Neural cell (in vitro differentiated cells): ENCODE results near the gene GAS2L3.

Experiments used
- CTCF ChIP-seq: fragments of 450-650 bp; IDR thresholded peaks from 2 replicates; pipeline ENCODE4 v1.5.1; 2014; ENCODE audit warnings: antibody characterized with exemption, mild to moderate bottlenecking, moderate library complexity; ENCODE audit not compliant: poor library complexity, severe bottlenecking
- EP300 ChIP-seq: fragments of 450-650 bp; conservative IDR thresholded peaks from 2 replicates; pipeline ENCODE4 v1.6.1; 2014; ENCODE audit warnings: antibody characterized with exemption, mild to moderate bottlenecking, moderate library complexity; ENCODE audit not compliant: poor library complexity, severe bottlenecking
- EZH2 ChIP-seq: fragments of 200-600, 300-800 bp; shearing (Covaris generic), sonication (generic); IDR thresholded peaks from 2 replicates; pipeline ENCODE4 v1.6.1; 2014; ENCODE audit warnings: antibody characterized with exemption, low read length, borderline replicate concordance, mild to moderate bottlenecking; ENCODE audit not compliant: insufficient read depth, poor library complexity, severe bottlenecking
- MXI1 ChIP-seq: fragments of 450-650 bp; conservative IDR thresholded peaks from 2 replicates; pipeline ENCODE4 v1.6.1; 2014; ENCODE audit warnings: antibody characterized with exemption, mild to moderate bottlenecking; ENCODE audit not compliant: poor library complexity, severe bottlenecking
- POLR2AphosphoS5 ChIP-seq: IDR thresholded peaks from 2 replicates; pipeline ENCODE4 v1.6.1; 2012
- RAD21 ChIP-seq: fragments of 450-650 bp; conservative IDR thresholded peaks from 2 replicates; pipeline ENCODE4 v1.6.1; 2014; ENCODE audit warnings: antibody characterized with exemption, mild to moderate bottlenecking, moderate library complexity
- REST ChIP-seq: IDR thresholded peaks from 2 replicates; pipeline ENCODE4 v1.6.1; 2012; ENCODE audit warnings: borderline replicate concordance
- SMC3 ChIP-seq: fragments of 450-650 bp; conservative IDR thresholded peaks from 2 replicates; pipeline ENCODE4 v1.6.1; 2014; ENCODE audit warnings: antibody characterized with exemption, mild to moderate bottlenecking, moderate library complexity; ENCODE audit not compliant: poor library complexity
- TAF1 ChIP-seq: IDR thresholded peaks from 2 replicates; pipeline ENCODE4 v1.6.1; 2012; ENCODE audit warnings: low read depth

GRCh38 chr12:100612606-100613005, 39.1 kb downstream of the GAS2L3 start:
- TF ChIP-seq EZH2 (no peak), CTCF (no peak), SMC3 (no peak), EP300 (no peak), TAF1 (no peak), POLR2AphosphoS5 (no peak), MXI1 (no peak), RAD21 (no peak), REST (no peak)
